T-helper 2 cell (primary cell): ENCODE measurements around the gene NKTR.

ENCODE experiments used
- DNase-seq, 5 experiments: peaks; one replicate each; pipeline versions ENCODE4 v3.0.0 to v3.0.0-alpha.2; 2012 to 2022

Gene NKTR

GRCh38 chr3:42697289-42698051 lies 97.0 kb downstream of the NKTR start:
- no peak for DNase-seq
